ENCODE measurements around the gene KDM4C.

DNA sequence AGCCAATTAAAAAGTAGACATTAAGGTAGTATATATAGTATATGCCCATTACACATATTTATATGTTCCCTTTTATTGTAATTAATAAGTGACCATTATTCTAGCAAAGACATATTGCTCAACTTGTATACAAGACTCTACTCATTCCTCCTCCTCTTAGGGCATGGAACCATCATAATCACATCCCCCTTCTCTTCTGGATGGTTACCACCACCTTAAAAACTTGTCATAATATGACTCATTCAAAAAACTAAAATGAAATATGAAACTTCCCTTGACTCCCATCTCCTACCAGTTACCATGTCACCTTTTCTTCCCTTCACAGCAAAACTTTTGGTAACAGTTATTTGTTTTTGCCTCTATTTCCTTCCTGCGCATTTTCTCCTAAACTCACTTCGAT lies 438.7 kb downstream of the KDM4C start:
- TF ChIP-seq, protein P1, sequence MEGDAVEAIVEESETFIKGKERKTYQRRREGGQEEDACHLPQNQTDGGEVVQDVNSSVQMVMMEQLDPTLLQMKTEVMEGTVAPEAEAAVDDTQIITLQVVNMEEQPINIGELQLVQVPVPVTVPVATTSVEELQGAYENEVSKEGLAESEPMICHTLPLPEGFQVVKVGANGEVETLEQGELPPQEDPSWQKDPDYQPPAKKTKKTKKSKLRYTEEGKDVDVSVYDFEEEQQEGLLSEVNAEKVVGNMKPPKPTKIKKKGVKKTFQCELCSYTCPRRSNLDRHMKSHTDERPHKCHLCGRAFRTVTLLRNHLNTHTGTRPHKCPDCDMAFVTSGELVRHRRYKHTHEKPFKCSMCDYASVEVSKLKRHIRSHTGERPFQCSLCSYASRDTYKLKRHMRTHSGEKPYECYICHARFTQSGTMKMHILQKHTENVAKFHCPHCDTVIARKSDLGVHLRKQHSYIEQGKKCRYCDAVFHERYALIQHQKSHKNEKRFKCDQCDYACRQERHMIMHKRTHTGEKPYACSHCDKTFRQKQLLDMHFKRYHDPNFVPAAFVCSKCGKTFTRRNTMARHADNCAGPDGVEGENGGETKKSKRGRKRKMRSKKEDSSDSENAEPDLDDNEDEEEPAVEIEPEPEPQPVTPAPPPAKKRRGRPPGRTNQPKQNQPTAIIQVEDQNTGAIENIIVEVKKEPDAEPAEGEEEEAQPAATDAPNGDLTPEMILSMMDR (IDR thresholded peaks at IDR 0.05; ENCODE audit: low read length), result no peak
- TF ChIP-seq EZH2 (IDR thresholded peaks at IDR 0.05; ENCODE audit: borderline replicate concordance, low read length), result no peak
